GM19397 (cell line): ENCODE results near the gene CCDC187.
A peak's percentile ranks its signal among the peaks of the same experiment; 100 is the strongest.
"Not testable (repeated sequence)": the region's sequence is repeated elsewhere in the genome, so short reads cannot be mapped to it uniquely, and the experiment has no call there.

ENCODE experiments used
- ATAC-seq: cut with Tn5 transposase; IDR thresholded peaks from one replicate; pipeline ENCODE4 v1.9.1; 2021; ENCODE audit warnings: mild to moderate bottlenecking, moderate library complexity; ENCODE audit not compliant: unreplicated experiment

The CCDC187 gene

GRCh38 chr9:136273244-136273865 lies 30.5 kb downstream of the CCDC187 start:
- no peak for ATAC-seq

- no peak for ATAC-seq
Observed at GRCh38 chr9:136270173-136270705, 33.7 kb downstream of the CCDC187 start.

- ATAC-seq: no peak
Observed at GRCh38 chr9:136268735-136269134, 35.2 kb downstream of the CCDC187 start.

GRCh38 chr9:136268318-136268717 lies 35.6 kb downstream of the CCDC187 start:
- no peak for ATAC-seq

GRCh38 chr9:136267261-136268111 lies 36.4 kb downstream of the CCDC187 start:
- ATAC-seq: peak; percentile 72

- ATAC-seq: not testable (repeated sequence)
Observed at GRCh38 chr9:136266641-136267040, 37.3 kb downstream of the CCDC187 start.

GRCh38 chr9:136265561-136266355 lies 38.1 kb downstream of the CCDC187 start:
- ATAC-seq: no peak

GRCh38 chr9:136264441-136265405 lies 39.2 kb downstream of the CCDC187 start:
- ATAC-seq: no peak

- ATAC-seq: no peak
Observed at GRCh38 chr9:136264031-136264430, 39.9 kb downstream of the CCDC187 start.

GRCh38 chr9:136262671-136263178 lies 41.2 kb downstream of the CCDC187 start:
- no peak for ATAC-seq

- no peak for ATAC-seq
Observed at GRCh38 chr9:136261686-136262430, 42.0 kb downstream of the CCDC187 start.

GRCh38 chr9:136260936-136261472 lies 42.9 kb downstream of the CCDC187 start:
- ATAC-seq: no peak

- no peak for ATAC-seq
Observed at GRCh38 chr9:136260521-136260920, 43.4 kb downstream of the CCDC187 start.

GRCh38 chr9:136259836-136260235 lies 44.1 kb downstream of the CCDC187 start:
- ATAC-seq: no peak

GRCh38 chr9:136259517-136259813 lies 44.4 kb downstream of the CCDC187 start:
- ATAC-seq: no peak

GRCh38 chr9:136258786-136259516 lies 44.9 kb downstream of the CCDC187 start:
- no peak for ATAC-seq

- ATAC-seq: no peak
Observed at GRCh38 chr9:136258299-136258625, 45.6 kb downstream of the CCDC187 start.
